A549 treated with dexamethasone at 1 μM for 4 hours (cell line): ENCODE measurements around the gene KLHDC10. TPM values are rescaled to one million over a fixed set of nuclear protein-coding genes. Genes with fewer than 3 reads are reported as not detected.

ENCODE experiments used
- total RNA-seq: library from RNA; stranded (reverse); fragments of 200-300 nt; extraction: Qiagen RNA extraction; gene quantifications from 5 replicates; pipeline ENCODE4 v1.2.3, GENCODE V29; 2022

KLHDC10 gene, protein sequence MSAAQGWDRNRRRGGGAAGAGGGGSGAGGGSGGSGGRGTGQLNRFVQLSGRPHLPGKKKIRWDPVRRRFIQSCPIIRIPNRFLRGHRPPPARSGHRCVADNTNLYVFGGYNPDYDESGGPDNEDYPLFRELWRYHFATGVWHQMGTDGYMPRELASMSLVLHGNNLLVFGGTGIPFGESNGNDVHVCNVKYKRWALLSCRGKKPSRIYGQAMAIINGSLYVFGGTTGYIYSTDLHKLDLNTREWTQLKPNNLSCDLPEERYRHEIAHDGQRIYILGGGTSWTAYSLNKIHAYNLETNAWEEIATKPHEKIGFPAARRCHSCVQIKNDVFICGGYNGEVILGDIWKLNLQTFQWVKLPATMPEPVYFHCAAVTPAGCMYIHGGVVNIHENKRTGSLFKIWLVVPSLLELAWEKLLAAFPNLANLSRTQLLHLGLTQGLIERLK
- 10.6 to 19.6 TPM (median 16.8 TPM) in 5 replicates for total RNA-seq

DNA sequence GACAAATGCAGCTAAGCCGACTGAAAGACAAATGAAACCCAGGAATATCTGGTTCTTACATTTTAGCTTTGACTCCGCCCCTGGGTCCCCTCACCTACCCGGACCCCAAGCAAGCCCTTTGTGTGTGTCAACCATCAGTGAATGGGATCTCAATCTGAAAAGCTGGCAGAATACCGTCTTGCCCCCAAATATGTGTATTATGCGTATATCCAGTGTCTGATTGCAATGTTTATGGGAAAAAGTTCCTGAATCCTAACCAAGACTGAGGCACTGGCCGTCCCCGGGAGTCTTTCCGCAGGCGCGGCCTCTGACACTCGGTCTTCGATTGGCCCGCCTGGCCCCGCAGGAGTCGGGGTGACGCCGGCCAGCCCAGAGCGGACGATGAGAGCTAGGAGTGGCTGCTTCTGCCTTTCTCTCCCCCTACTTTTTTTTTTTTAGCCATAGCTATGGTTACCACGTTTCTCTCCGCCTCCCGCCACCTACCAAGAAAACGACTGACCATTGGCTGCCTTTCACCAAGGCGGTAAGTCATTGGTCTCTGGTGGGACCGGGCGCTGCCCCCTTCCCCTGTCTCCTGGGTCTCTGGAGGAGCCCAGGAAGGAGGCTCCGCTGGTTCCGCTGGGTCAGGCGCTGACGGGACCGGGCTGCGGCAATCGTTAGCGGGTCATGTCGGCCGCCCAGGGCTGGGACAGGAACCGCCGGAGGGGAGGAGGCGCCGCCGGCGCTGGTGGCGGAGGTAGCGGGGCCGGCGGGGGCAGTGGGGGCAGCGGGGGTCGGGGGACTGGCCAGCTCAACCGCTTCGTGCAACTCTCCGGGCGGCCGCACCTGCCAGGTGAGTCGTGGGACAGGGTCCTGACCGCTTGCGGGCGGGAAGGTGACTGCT, at the start of gene KLHDC10:
Gene KLHDC10, plus strand, starts transcription at position 557 of the 883 bp plus-strand sequence. Its CDS starts 110 bp downstream, at position 667.

Other genes starting within 250 kb of the KLHDC10 start
- 44.4 to 58.3 TPM (median 50.7 TPM) in 5 replicates for gene UBE2H, start 117.6 kb upstream of the KLHDC10 start, total RNA-seq
- gene ZC3HC1, start 19.2 kb upstream of the KLHDC10 start, total RNA-seq = 23.6 to 26.8 TPM (median 23.9 TPM) in 5 replicates
- gene TMEM209, start 134.9 kb downstream of the KLHDC10 start, total RNA-seq = 14.9 to 19.3 TPM (median 17.3 TPM) in 5 replicates
- gene SSMEM1, start 137.3 kb downstream of the KLHDC10 start, total RNA-seq = not detected in 5 replicates
- gene CPA2, start 196.3 kb downstream of the KLHDC10 start, total RNA-seq = 0.09 to 0.21 TPM (median 0.15 TPM) in 3 of 5 replicates, not detected in the others
- gene CPA4, start 222.6 kb downstream of the KLHDC10 start, total RNA-seq = 3.7 to 6.3 TPM (median 4.6 TPM) in 5 replicates